MM.1S (cell line): ENCODE results near the gene FZD1.

Source experiments
- DNase-seq: peaks from one replicate; pipeline ENCODE4 v3.0.0-alpha.2; 2015
- H2AFZ ChIP-seq: fragments of 300-600 bp; sonication (generic); 2 replicates; pipeline ENCODE4 v1.6.0; 2016; ENCODE audit warnings: antibody characterized with exemption, low read length
- H3F3A ChIP-seq: fragments of 300-600 bp; sonication (generic); 2 replicates; pipeline ENCODE4 v1.6.1; 2016; ENCODE audit warnings: mild to moderate bottlenecking, antibody characterized with exemption, low read length, moderate library complexity, mixed read lengths; ENCODE audit not compliant: insufficient read depth
- H3K27ac ChIP-seq: fragments of 300-600 bp; sonication (generic); 2 replicates; pipeline ENCODE4 v1.5.1; 2016; ENCODE audit warnings: mild to moderate bottlenecking, low read length
- H3K27me3 ChIP-seq: fragments of 300-600 bp; sonication (generic); replicated peaks from 2 replicates; pipeline ENCODE4 v1.6.0; 2016; ENCODE audit warnings: low read length; ENCODE audit not compliant: insufficient read depth
- H3K36me3 ChIP-seq: fragments of 300-600 bp; sonication (generic); replicated peaks from 2 replicates; pipeline ENCODE4 v1.6.1; 2016; ENCODE audit warnings: mild to moderate bottlenecking, low read length, mixed read lengths; ENCODE audit not compliant: insufficient read depth
- H3K4me1 ChIP-seq: fragments of 300-600 bp; sonication (generic); 2 replicates; pipeline ENCODE4 v1.6.1; 2016; ENCODE audit warnings: low read length, mixed read lengths
- H3K4me2 ChIP-seq: fragments of 300-600 bp; sonication (generic); 2 replicates; pipeline ENCODE4 v1.6.0; 2016; ENCODE audit warnings: low read depth, low read length
- H3K4me3 ChIP-seq: fragments of 300-600 bp; sonication (generic); 2 replicates; pipeline ENCODE4 v1.5.1; 2016; ENCODE audit warnings: low read length, mixed read lengths
- H3K79me2 ChIP-seq: fragments of 300-600 bp; sonication (generic); 2 replicates; pipeline ENCODE4 v1.6.1; 2016; ENCODE audit warnings: mixed run types, low read length, mixed read lengths
- H3K9ac ChIP-seq: fragments of 300-600 bp; sonication (generic); 2 replicates; pipeline ENCODE4 v1.6.1; 2016; ENCODE audit warnings: low read length, mixed read lengths
- H3K9me2 ChIP-seq: fragments of 300-600 bp; sonication (generic); replicated peaks from 2 replicates; pipeline ENCODE4 v1.6.1; 2016; ENCODE audit warnings: mild to moderate bottlenecking, low read length, mixed read lengths; ENCODE audit not compliant: insufficient read depth
- H3K9me3 ChIP-seq: fragments of 300-600 bp; sonication (generic); replicated peaks from 2 replicates; pipeline ENCODE4 v1.6.1; 2016; ENCODE audit warnings: mild to moderate bottlenecking, low read length, mixed read lengths; ENCODE audit not compliant: insufficient read depth
- H4K20me1 ChIP-seq: fragments of 300-600 bp; sonication (generic); 2 replicates; pipeline ENCODE4 v1.6.1; 2016; ENCODE audit warnings: mild to moderate bottlenecking, low read length, moderate library complexity, mixed read lengths; ENCODE audit not compliant: insufficient read depth
- CTCF ChIP-seq: fragments of 300-600 bp; sonication (generic); IDR thresholded peaks from 2 replicates; pipeline ENCODE4 v1.5.1; 2016; ENCODE audit warnings: antibody characterized with exemption, low read length, mixed read lengths
- EZH2 ChIP-seq: fragments of 300-600 bp; sonication (generic); optimal IDR thresholded peaks from 2 replicates; pipeline ENCODE3; 2017; ENCODE audit warnings: low read depth, mild to moderate bottlenecking, antibody characterized with exemption, low read length, mixed read lengths
- EZH2phosphoT487 ChIP-seq: fragments of 300-600 bp; sonication (generic); IDR thresholded peaks from 2 replicates; pipeline ENCODE4 v1.6.1; 2018; ENCODE audit warnings: antibody characterized with exemption, low read length

The FZD1 gene

GRCh38 chr7:91228927-91229558, 35.2 kb upstream of the FZD1 start:
- H4K20me1 ChIP-seq = no peaks in the 10 kb centered on the region

GRCh38 chr7:91230100-91230499, 34.1 kb upstream of the FZD1 start:
- H3K4me1 ChIP-seq = no peaks in the 10 kb centered on the region
- H3K9me2 ChIP-seq = no peaks in the 10 kb centered on the region
- no peak overlapping the region for H3K4me3 ChIP-seq
- no peaks in the 10 kb centered on the region for H3K27me3 ChIP-seq
- H3K27ac ChIP-seq = no peak overlapping the region
- H2AFZ ChIP-seq = no peak overlapping the region
- no peaks in the 10 kb centered on the region for H3K36me3 ChIP-seq
- no peaks in the 10 kb centered on the region for H4K20me1 ChIP-seq
- H3K4me2 ChIP-seq = no peak overlapping the region
- no peaks in the 10 kb centered on the region for H3K9me3 ChIP-seq
- H3K79me2 ChIP-seq = no peaks in the 10 kb centered on the region
- H3K9ac ChIP-seq = no peak overlapping the region
- DNase-seq = no peak
- TF ChIP-seq EZH2phosphoT487 (no peak), EZH2 (no peak), CTCF (no peak)
- H3F3A ChIP-seq = no peaks in the 10 kb centered on the region

More at GRCh38 chr7:91228927-91229558, 35.2 kb upstream of the FZD1 start:
- no peaks in the 10 kb centered on the region for H3K36me3 ChIP-seq
- no peaks in the 10 kb centered on the region for H3K4me1 ChIP-seq
- no peak overlapping the region for H2AFZ ChIP-seq
- H3K4me2 ChIP-seq = no peak overlapping the region
- no peak for DNase-seq
- H3K27me3 ChIP-seq = no peaks in the 10 kb centered on the region
- H3K9ac ChIP-seq = no peak overlapping the region
- H3K79me2 ChIP-seq = no peaks in the 10 kb centered on the region
- H3F3A ChIP-seq = no peaks in the 10 kb centered on the region
- no peak overlapping the region for H3K4me3 ChIP-seq
- no peak overlapping the region for H3K27ac ChIP-seq
- TF ChIP-seq EZH2phosphoT487 (no peak), CTCF (no peak), EZH2 (no peak)
- no peaks in the 10 kb centered on the region for H3K9me2 ChIP-seq
- H3K9me3 ChIP-seq = no peaks in the 10 kb centered on the region

DNA sequence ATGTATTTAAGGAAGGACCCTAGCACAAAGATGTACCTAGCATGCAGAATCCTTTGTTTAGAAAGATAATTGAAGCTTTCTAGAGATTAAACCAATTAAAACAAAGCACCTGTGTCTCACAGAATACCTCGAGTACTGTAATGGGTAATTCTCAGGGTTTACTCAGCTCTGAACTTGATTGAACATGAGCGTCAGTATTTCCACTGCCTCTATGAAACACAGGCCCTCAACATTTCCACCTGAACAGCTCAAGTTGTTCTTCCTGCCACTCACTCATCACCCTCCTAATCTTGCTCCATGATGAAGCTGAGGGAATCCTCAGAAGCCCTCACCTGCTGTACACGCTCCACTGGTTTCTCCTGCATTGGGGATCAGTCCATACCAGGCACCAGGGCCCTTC, 33.7 kb upstream of the FZD1 start:
- Histone ChIP-seq H2AFZ (no peak overlapping the region), H3K4me2 (no peak overlapping the region), H4K20me1 (no peaks in the 10 kb centered on the region), H3K36me3 (no peaks in the 10 kb centered on the region), H3K9ac (no peak overlapping the region), H3K4me3 (no peak overlapping the region), H3K9me3 (no peaks in the 10 kb centered on the region), H3K27me3 (no peaks in the 10 kb centered on the region), H3K79me2 (no peaks in the 10 kb centered on the region), H3K27ac (no peak overlapping the region), H3F3A (no peaks in the 10 kb centered on the region), H3K9me2 (no peaks in the 10 kb centered on the region), H3K4me1 (no peaks in the 10 kb centered on the region)
- no peak for DNase-seq
- TF ChIP-seq EZH2phosphoT487 (no peak), CTCF (no peak), EZH2 (no peak)
